ENCODE measurements around the gene DDX52. TPM values are rescaled to one million over a fixed set of nuclear protein-coding genes. Genes with fewer than 3 reads are reported as not detected.

The DDX52 gene
- total and polyA plus RNA-seq, 2 of the 13 experiments (the other 11 are each of a cell fraction or from before 2014, with no cell fraction given), result 8.9 to 36.1 TPM

GRCh38 chr17:37671824-37672547 is 28.7 kb upstream of the DDX52 start (continued):
- TF ChIP-seq NRL (CRISPR knock-in tag; IDR thresholded peaks at IDR 0.05; ENCODE audit: borderline replicate concordance) (no peak), TFAP4 (IDR thresholded peaks at IDR 0.05; ENCODE audit: borderline replicate concordance, low read depth) (no peak), ZNF570 (CRISPR knock-in tag; IDR thresholded peaks at IDR 0.05; ENCODE audit: borderline replicate concordance) (no peak), ZNF160 (CRISPR knock-in tag; IDR thresholded peaks at IDR 0.05) (no peak), ZBTB4 (CRISPR knock-in tag; IDR thresholded peaks at IDR 0.05; ENCODE audit: borderline replicate concordance) (no peak), RFX1 (IDR thresholded peaks at IDR 0.05) (no peak), CCAR2 (optimal IDR thresholded peaks at IDR 0.05; ENCODE audit: low read depth, low read length) (no peak), ZFP37 (CRISPR knock-in tag; IDR thresholded peaks at IDR 0.05; ENCODE audit: borderline replicate concordance) (no peak), TARDBP (CRISPR knock-in tag; IDR thresholded peaks at IDR 0.05) (no peak), EP300 (IDR thresholded peaks at IDR 0.05; ENCODE audit: low read depth in 2 of 2, low read length in 2 of 2) (peak in 1 of 2 experiments; percentile 29; a peak in 2 of 4 replicates), EP300 (CRISPR knock-in tag; IDR thresholded peaks at IDR 0.05; ENCODE audit: borderline replicate concordance) (no peak), ZNF263 (CRISPR knock-in tag; IDR thresholded peaks at IDR 0.05) (no peak), PHF21A (CRISPR knock-in tag; IDR thresholded peaks at IDR 0.05) (peak; percentile 19; the same call in 1 of the 2 replicates), FOXO1 (CRISPR knock-in tag; IDR thresholded peaks at IDR 0.05) (no peak), ZNF569 (CRISPR knock-in tag; IDR thresholded peaks at IDR 0.05; ENCODE audit: borderline replicate concordance) (no peak), ZFYVE20 (CRISPR knock-in tag; IDR thresholded peaks at IDR 0.05; ENCODE audit: borderline replicate concordance, low read depth) (no peak), YEATS4 (CRISPR knock-in tag; IDR thresholded peaks at IDR 0.05; ENCODE audit: borderline replicate concordance) (no peak), ONECUT2 (CRISPR knock-in tag; IDR thresholded peaks at IDR 0.05) (no peak)
- TF ChIP-seq, protein P1, sequence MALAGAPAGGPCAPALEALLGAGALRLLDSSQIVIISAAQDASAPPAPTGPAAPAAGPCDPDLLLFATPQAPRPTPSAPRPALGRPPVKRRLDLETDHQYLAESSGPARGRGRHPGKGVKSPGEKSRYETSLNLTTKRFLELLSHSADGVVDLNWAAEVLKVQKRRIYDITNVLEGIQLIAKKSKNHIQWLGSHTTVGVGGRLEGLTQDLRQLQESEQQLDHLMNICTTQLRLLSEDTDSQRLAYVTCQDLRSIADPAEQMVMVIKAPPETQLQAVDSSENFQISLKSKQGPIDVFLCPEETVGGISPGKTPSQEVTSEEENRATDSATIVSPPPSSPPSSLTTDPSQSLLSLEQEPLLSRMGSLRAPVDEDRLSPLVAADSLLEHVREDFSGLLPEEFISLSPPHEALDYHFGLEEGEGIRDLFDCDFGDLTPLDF (CRISPR knock-in tag; IDR thresholded peaks at IDR 0.05), result no peak
- TF ChIP-seq, protein P2, sequence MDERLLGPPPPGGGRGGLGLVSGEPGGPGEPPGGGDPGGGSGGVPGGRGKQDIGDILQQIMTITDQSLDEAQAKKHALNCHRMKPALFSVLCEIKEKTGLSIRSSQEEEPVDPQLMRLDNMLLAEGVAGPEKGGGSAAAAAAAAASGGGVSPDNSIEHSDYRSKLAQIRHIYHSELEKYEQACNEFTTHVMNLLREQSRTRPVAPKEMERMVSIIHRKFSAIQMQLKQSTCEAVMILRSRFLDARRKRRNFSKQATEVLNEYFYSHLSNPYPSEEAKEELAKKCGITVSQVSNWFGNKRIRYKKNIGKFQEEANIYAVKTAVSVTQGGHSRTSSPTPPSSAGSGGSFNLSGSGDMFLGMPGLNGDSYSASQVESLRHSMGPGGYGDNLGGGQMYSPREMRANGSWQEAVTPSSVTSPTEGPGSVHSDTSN (CRISPR knock-in tag; IDR thresholded peaks at IDR 0.05), result no peak
- TF ChIP-seq, protein P3, sequence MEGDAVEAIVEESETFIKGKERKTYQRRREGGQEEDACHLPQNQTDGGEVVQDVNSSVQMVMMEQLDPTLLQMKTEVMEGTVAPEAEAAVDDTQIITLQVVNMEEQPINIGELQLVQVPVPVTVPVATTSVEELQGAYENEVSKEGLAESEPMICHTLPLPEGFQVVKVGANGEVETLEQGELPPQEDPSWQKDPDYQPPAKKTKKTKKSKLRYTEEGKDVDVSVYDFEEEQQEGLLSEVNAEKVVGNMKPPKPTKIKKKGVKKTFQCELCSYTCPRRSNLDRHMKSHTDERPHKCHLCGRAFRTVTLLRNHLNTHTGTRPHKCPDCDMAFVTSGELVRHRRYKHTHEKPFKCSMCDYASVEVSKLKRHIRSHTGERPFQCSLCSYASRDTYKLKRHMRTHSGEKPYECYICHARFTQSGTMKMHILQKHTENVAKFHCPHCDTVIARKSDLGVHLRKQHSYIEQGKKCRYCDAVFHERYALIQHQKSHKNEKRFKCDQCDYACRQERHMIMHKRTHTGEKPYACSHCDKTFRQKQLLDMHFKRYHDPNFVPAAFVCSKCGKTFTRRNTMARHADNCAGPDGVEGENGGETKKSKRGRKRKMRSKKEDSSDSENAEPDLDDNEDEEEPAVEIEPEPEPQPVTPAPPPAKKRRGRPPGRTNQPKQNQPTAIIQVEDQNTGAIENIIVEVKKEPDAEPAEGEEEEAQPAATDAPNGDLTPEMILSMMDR (CRISPR knock-in tag; IDR thresholded peaks at IDR 0.05), result no peak
- TF ChIP-seq, protein P4, sequence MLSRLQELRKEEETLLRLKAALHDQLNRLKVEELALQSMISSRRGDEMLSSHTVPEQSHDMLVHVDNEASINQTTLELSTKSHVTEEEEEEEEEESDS (CRISPR knock-in tag; IDR thresholded peaks at IDR 0.05; ENCODE audit: borderline replicate concordance), result no peak

Measured in HepG2 (cell line).